Measurements from ENCODE around the gene QSER1.

GRCh38 chr11:33025339-33025722 lies 132.7 kb downstream of the QSER1 start:
- TF ChIP-seq CTCF (conservative IDR thresholded peaks at IDR 0.05; ENCODE audit: low read depth, low read length), result no peak
- no peak for TF ChIP-seq EZH2 (IDR thresholded peaks at IDR 0.05; ENCODE audit: borderline replicate concordance, low read depth, low read length, poor library complexity, severe bottlenecking)
